ENCODE measurements around the gene FAT3.

DNA sequence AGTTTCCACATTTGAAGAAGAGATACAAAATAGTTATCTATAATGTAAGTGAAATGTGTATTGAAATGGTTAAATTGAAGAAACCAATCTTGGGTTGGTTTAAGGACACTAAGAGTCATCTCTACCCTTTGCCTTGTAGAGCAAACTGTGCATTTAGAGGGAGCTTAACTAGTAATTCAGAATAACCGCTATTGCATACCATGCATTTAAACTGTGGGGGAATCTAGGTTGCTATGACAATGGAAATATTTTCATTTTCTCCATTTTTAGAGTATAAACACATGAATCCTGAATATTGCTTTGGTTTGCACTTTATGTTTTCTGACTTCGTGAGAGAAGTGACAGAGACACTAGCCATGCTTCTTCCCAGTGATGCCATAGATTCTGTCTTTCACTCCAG is 39.7 kb downstream of the FAT3 start:
- TF ChIP-seq, protein P1, sequence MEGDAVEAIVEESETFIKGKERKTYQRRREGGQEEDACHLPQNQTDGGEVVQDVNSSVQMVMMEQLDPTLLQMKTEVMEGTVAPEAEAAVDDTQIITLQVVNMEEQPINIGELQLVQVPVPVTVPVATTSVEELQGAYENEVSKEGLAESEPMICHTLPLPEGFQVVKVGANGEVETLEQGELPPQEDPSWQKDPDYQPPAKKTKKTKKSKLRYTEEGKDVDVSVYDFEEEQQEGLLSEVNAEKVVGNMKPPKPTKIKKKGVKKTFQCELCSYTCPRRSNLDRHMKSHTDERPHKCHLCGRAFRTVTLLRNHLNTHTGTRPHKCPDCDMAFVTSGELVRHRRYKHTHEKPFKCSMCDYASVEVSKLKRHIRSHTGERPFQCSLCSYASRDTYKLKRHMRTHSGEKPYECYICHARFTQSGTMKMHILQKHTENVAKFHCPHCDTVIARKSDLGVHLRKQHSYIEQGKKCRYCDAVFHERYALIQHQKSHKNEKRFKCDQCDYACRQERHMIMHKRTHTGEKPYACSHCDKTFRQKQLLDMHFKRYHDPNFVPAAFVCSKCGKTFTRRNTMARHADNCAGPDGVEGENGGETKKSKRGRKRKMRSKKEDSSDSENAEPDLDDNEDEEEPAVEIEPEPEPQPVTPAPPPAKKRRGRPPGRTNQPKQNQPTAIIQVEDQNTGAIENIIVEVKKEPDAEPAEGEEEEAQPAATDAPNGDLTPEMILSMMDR (conservative IDR thresholded peaks at IDR 0.05; ENCODE audit: low read length) = no peak
- no peak for TF ChIP-seq EZH2phosphoT487 (IDR thresholded peaks at IDR 0.05; ENCODE audit: borderline replicate concordance, low read depth, low read length)

Measured in OCI-LY7 (cell line).